ENCODE measurements around the gene SEMA6A.

Gene SEMA6A

DNA sequence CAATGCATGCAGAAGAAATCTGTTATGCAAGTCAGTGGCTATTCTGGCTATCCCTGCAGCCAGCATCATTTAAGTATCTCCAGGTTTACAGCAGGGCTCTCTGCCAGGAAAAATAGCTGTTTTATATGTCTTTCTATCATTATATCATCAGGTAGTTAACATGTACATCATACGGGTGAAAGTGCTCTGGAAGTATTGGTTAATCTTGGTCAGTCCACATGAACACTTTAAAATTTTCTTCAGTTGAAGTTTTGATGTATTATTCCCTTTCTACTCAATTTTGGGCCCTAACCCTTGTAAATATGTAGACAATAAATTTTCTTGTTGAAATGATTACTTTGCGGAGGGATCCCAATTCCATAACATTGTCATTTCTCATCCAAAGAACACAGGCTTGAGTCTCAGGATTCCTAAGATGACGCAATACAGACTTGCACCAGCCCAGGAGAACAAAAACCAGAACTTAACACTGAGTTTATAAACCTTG lies 67.5 kb downstream of the SEMA6A start:
- TF ChIP-seq GABPA (IDR thresholded peaks at IDR 0.05; ENCODE audit: low read depth) (no peak), POLR2AphosphoS5 (IDR thresholded peaks at IDR 0.05; ENCODE audit: low read depth) (no peak), SPI1 (IDR thresholded peaks at IDR 0.05; ENCODE audit: borderline replicate concordance, low read depth) (no peak)
- TF ChIP-seq, protein P1, sequence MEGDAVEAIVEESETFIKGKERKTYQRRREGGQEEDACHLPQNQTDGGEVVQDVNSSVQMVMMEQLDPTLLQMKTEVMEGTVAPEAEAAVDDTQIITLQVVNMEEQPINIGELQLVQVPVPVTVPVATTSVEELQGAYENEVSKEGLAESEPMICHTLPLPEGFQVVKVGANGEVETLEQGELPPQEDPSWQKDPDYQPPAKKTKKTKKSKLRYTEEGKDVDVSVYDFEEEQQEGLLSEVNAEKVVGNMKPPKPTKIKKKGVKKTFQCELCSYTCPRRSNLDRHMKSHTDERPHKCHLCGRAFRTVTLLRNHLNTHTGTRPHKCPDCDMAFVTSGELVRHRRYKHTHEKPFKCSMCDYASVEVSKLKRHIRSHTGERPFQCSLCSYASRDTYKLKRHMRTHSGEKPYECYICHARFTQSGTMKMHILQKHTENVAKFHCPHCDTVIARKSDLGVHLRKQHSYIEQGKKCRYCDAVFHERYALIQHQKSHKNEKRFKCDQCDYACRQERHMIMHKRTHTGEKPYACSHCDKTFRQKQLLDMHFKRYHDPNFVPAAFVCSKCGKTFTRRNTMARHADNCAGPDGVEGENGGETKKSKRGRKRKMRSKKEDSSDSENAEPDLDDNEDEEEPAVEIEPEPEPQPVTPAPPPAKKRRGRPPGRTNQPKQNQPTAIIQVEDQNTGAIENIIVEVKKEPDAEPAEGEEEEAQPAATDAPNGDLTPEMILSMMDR (IDR thresholded peaks at IDR 0.05; ENCODE audit: insufficient read depth, low read length): no peak
- TF ChIP-seq, protein P2, sequence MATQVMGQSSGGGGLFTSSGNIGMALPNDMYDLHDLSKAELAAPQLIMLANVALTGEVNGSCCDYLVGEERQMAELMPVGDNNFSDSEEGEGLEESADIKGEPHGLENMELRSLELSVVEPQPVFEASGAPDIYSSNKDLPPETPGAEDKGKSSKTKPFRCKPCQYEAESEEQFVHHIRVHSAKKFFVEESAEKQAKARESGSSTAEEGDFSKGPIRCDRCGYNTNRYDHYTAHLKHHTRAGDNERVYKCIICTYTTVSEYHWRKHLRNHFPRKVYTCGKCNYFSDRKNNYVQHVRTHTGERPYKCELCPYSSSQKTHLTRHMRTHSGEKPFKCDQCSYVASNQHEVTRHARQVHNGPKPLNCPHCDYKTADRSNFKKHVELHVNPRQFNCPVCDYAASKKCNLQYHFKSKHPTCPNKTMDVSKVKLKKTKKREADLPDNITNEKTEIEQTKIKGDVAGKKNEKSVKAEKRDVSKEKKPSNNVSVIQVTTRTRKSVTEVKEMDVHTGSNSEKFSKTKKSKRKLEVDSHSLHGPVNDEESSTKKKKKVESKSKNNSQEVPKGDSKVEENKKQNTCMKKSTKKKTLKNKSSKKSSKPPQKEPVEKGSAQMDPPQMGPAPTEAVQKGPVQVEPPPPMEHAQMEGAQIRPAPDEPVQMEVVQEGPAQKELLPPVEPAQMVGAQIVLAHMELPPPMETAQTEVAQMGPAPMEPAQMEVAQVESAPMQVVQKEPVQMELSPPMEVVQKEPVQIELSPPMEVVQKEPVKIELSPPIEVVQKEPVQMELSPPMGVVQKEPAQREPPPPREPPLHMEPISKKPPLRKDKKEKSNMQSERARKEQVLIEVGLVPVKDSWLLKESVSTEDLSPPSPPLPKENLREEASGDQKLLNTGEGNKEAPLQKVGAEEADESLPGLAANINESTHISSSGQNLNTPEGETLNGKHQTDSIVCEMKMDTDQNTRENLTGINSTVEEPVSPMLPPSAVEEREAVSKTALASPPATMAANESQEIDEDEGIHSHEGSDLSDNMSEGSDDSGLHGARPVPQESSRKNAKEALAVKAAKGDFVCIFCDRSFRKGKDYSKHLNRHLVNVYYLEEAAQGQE (IDR thresholded peaks at IDR 0.05; ENCODE audit: insufficient replicate concordance, low read depth): no peak
- no peaks in the 10 kb centered on the region for H3K27me3 ChIP-seq (ENCODE audit: insufficient read depth, poor library complexity, severe bottlenecking)
- no peak overlapping the region for H3K4me3 ChIP-seq (replicated peaks; ENCODE audit: insufficient read depth, low read length)
- DNase-seq (ENCODE audit: low read depth in 1 of 2, low spot score in 1 of 2): no peak
- no peak overlapping the region for H3K27ac ChIP-seq (replicated peaks)

DNA sequence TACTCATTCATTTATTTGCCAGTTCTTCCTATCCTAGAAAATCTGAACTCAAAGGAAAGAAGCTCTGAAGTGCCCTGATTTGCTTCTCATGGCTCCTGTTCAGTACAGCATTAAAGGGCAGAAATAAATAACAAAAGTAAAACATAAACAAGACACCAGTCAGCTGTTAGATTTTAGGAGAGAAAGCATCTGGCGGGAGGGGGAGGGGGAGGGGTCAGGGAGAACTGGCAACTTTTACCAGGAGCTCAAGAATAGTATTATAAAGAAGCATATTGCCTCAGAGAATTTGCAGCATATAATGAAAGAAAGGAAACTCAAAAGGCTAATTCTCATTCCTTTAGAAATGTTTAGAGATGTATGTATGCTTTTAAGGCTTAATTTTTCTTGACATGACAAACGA lies 68.1 kb downstream of the SEMA6A start:
- Histone ChIP-seq H3K4me3 (replicated peaks; ENCODE audit: insufficient read depth, low read length) (no peak overlapping the region), H3K27me3 (ENCODE audit: insufficient read depth, poor library complexity, severe bottlenecking) (no peaks in the 10 kb centered on the region), H3K27ac (replicated peaks) (no peak overlapping the region)
- TF ChIP-seq POLR2AphosphoS5 (IDR thresholded peaks at IDR 0.05; ENCODE audit: low read depth) (no peak), GABPA (IDR thresholded peaks at IDR 0.05; ENCODE audit: low read depth) (no peak), SPI1 (IDR thresholded peaks at IDR 0.05; ENCODE audit: borderline replicate concordance, low read depth) (no peak)
- TF ChIP-seq, protein P1 (IDR thresholded peaks at IDR 0.05; ENCODE audit: insufficient read depth, low read length): no peak
- TF ChIP-seq, protein P2 (IDR thresholded peaks at IDR 0.05; ENCODE audit: insufficient replicate concordance, low read depth): no peak
- DNase-seq (ENCODE audit: low read depth in 1 of 2, low spot score in 1 of 2): no peak

DNA sequence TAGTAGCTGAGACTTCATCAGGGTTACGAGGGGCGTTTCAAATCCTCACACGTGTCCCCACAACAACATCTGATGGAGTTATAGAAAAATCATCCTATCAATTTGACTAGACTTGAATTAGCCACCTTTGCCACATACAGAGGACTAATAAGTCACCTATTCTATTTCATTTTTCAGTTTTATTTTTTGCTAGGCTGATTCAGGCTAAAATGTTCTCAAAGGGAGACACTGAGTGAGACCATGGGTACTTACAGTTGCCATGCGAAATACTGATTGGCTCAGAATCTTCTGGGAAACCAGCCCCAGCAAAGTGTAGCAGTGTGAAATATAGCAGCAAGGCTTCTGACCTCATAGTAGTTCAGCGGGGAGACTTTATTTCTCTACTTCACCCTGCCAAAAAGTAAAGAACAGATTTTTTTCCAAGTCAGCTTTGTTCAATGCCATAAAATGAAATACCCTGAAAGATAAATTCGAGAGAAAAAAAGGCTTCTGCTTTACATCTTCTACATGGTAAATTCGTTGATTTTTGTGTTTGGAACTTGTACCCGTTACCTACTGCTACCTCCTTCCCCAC lies 69.9 kb downstream of the SEMA6A start:
- DNase-seq (ENCODE audit: low read depth in 1 of 2, low spot score in 1 of 2): no peak
- H3K27ac ChIP-seq (replicated peaks): no peak overlapping the region
- H3K4me3 ChIP-seq (replicated peaks; ENCODE audit: insufficient read depth, low read length): no peak overlapping the region
- no peaks in the 10 kb centered on the region for H3K27me3 ChIP-seq (ENCODE audit: insufficient read depth, poor library complexity, severe bottlenecking)
- TF ChIP-seq, protein P1 (IDR thresholded peaks at IDR 0.05; ENCODE audit: insufficient read depth, low read length): no peak
- TF ChIP-seq, protein P2 (IDR thresholded peaks at IDR 0.05; ENCODE audit: insufficient replicate concordance, low read depth): no peak
- TF ChIP-seq POLR2AphosphoS5 (IDR thresholded peaks at IDR 0.05; ENCODE audit: low read depth) (no peak), SPI1 (IDR thresholded peaks at IDR 0.05; ENCODE audit: borderline replicate concordance, low read depth) (no peak)
